Sigmoid colon (tissue), 4 donors: ENCODE data around the gene FOXN1.

Experiments used
- CTCF ChIP-seq, 4 experiments: fragments of 450-650 bp in 3 of 4; fragments of 200-600 bp in 1 of 4; IDR thresholded peaks; one replicate each; pipeline ENCODE4 v1.5.1; 2016 to 2019; ENCODE audit warnings: antibody characterized with exemption in 4 of 4, mild to moderate bottlenecking in 3 of 4, moderate library complexity in 2 of 4
- EP300 ChIP-seq, 4 donors: sonication (generic); formaldehyde crosslinking; IDR thresholded peaks; one replicate each; pipeline ENCODE4 v1.6.1; 2017; ENCODE audit warnings: antibody characterized with exemption in 4 of 4
- POLR2A ChIP-seq, 2 donors: fragments of 450-650 bp; IDR thresholded peaks; one replicate each; pipeline ENCODE4 v1.6.1; 2016; ENCODE audit warnings: antibody characterized with exemption in 2 of 2, mild to moderate bottlenecking in 2 of 2, moderate library complexity in 2 of 2
- POLR2AphosphoS5 ChIP-seq, 4 donors: sonication (generic); formaldehyde crosslinking; IDR thresholded peaks; one replicate each; pipeline ENCODE4 v1.6.1; 2017; ENCODE audit warnings: antibody characterized with exemption in 4 of 4

- TF ChIP-seq CTCF (IDR thresholded peaks at IDR 0.05) (no peak), POLR2AphosphoS5 (IDR thresholded peaks at IDR 0.05) (no peak), POLR2A (IDR thresholded peaks at IDR 0.05) (no peak), EP300 (IDR thresholded peaks at IDR 0.05) (no peak)
Observed at GRCh38 chr17:28573521-28573920, 67.4 kb downstream of the FOXN1 start.
